GM12878 (cell line): ENCODE measurements around the gene TRDMT1. TPM values are rescaled to one million over a fixed set of nuclear protein-coding genes. Genes with fewer than 3 reads are reported as not detected.

Experiments
- ATAC-seq: fragments of 200-7000 bp; cut with Tn5 transposase; 3 replicates; pipeline ENCODE4 v1.9.1; 2020; ENCODE audit warnings: mild to moderate bottlenecking, moderate library complexity
- BruUV-seq: library from RNA; stranded (reverse); fragments of 400-500 nt; replicated peaks from 2 replicates; lab custom pipeline; 2021; lab: Mats Ljungman, UMichigan
- CTCF ChIA-PET: fragments of 300-600 bp; sonication (Branson Sonifier 250); formaldehyde crosslinking; extraction: SDS; loops from one replicate; lab custom pipeline; 2021; ENCODE audit warnings: inconsistent platforms; lab: Yijun Ruan, JAX
- POLR2A ChIA-PET: fragments of 350-600 bp; formaldehyde crosslinking; extraction: SDS; loops from one replicate; lab custom pipeline; 2021; ENCODE audit warnings: inconsistent platforms; lab: Charles Lee
- RAD21 ChIA-PET: fragments of 300-600 bp; sonication (Branson Sonifier 250); formaldehyde crosslinking; loops from one replicate; lab custom pipeline; 2023; ENCODE audit warnings: antibody characterized with exemption; ENCODE audit not compliant: unreplicated experiment; lab: Charles Lee
- SMC1A ChIA-PET: fragments of 300-600 bp; sonication (Branson Sonifier 250); formaldehyde crosslinking; loops from one replicate; lab custom pipeline; 2023; ENCODE audit not compliant: unreplicated experiment, uncharacterized antibody; lab: Charles Lee
- DNase-seq: peaks from one replicate; pipeline ENCODE4 v3.0.0-alpha.2; 2011; ENCODE audit warnings: low read depth, low spot score
- FAIRE-seq: peaks from 3 replicates; lab custom pipeline; 2011; peaks lifted over from hg19 to GRCh38; lab: Jason Lieb, UNC
- H2AFZ ChIP-seq: 2 replicates; pipeline ENCODE4 v1.6.0; 2011; ENCODE audit warnings: low read depth, low read length, control low read depth; ENCODE audit not compliant: control insufficient read depth
- H3K27ac ChIP-seq: 2 replicates; pipeline ENCODE4 v1.5.1; 2011; ENCODE audit warnings: control low read depth; ENCODE audit not compliant: control insufficient read depth, insufficient read depth
- H3K27me3 ChIP-seq, 2 experiments: replicated peaks in 1 of 2; 2 replicates each; pipeline versions ENCODE4 v1.6.0 to v1.6.1; 2011; ENCODE audit warnings: low read length in 1 of 2; ENCODE audit not compliant: control insufficient read depth in 2 of 2, insufficient read depth in 2 of 2
- H3K36me3 ChIP-seq, 2 experiments: 2 replicates each; pipeline ENCODE4 v1.5.1; 2011; ENCODE audit warnings: low read length in 1 of 2; ENCODE audit not compliant: control insufficient read depth in 2 of 2, insufficient read depth in 2 of 2
- H3K4me1 ChIP-seq: 2 replicates; pipeline ENCODE4 v1.6.1; 2011; ENCODE audit warnings: mild to moderate bottlenecking, low read length, moderate library complexity, mixed read lengths; ENCODE audit not compliant: control insufficient read depth, insufficient read depth
- H3K4me2 ChIP-seq: 2 replicates; pipeline ENCODE4 v1.6.0; 2011; ENCODE audit warnings: control low read depth; ENCODE audit not compliant: control insufficient read depth, insufficient read depth
- H3K4me3 ChIP-seq: fragments of 200-600 bp; sonication (generic); 2 replicates; pipeline ENCODE4 v1.5.1; 2016
- H3K79me2 ChIP-seq: 2 replicates; pipeline ENCODE4 v1.6.0; 2011; ENCODE audit warnings: low read length; ENCODE audit not compliant: control insufficient read depth, insufficient read depth
- H3K9ac ChIP-seq: 2 replicates; pipeline ENCODE4 v1.8.0; 2011; ENCODE audit warnings: low read length, control low read depth, mixed read lengths; ENCODE audit not compliant: control insufficient read depth, insufficient read depth
- H3K9me3 ChIP-seq: replicated peaks from 3 replicates; pipeline ENCODE4 v1.5.1; 2011; ENCODE audit warnings: mild to moderate bottlenecking, low read length; ENCODE audit not compliant: control insufficient read depth, insufficient read depth
- H4K20me1 ChIP-seq: 2 replicates; pipeline ENCODE4 v1.6.0; 2011; ENCODE audit not compliant: control insufficient read depth, insufficient read depth
- IKZF2 ChIP-seq, 2 experiments: fragments of 450-650 bp; IDR thresholded peaks; 2 replicates each; pipeline ENCODE4 v1.6.1; 2017; ENCODE audit warnings: mild to moderate bottlenecking in 2 of 2, moderate library complexity in 2 of 2
- MTA2 ChIP-seq: fragments of 450-650 bp; IDR thresholded peaks from 2 replicates; pipeline ENCODE4 v1.6.1; 2016; ENCODE audit warnings: low read depth, mild to moderate bottlenecking, moderate library complexity
- MYC ChIP-seq: IDR thresholded peaks from 2 replicates; pipeline ENCODE4 v1.6.1; 2011; ENCODE audit warnings: mild to moderate bottlenecking, low read length, moderate library complexity, inconsistent platforms; ENCODE audit not compliant: insufficient read depth, insufficient replicate concordance, insufficient read length, severe bottlenecking
- RAD21 ChIP-seq: IDR thresholded peaks from 2 replicates; pipeline ENCODE4 v1.6.1; 2011; ENCODE audit warnings: mild to moderate bottlenecking, low read depth, low read length, moderate library complexity; ENCODE audit not compliant: insufficient read depth
- SIX5 ChIP-seq: IDR thresholded peaks from 2 replicates; pipeline ENCODE4 v1.6.1; 2011; ENCODE audit warnings: mild to moderate bottlenecking, low read depth, low read length, moderate library complexity; ENCODE audit not compliant: severe bottlenecking
- SMAD5 ChIP-seq: IDR thresholded peaks from 2 replicates; pipeline ENCODE4 v1.6.1; 2016; ENCODE audit warnings: antibody characterized with exemption, low read depth
- TCF3 ChIP-seq: IDR thresholded peaks from 2 replicates; pipeline ENCODE4 v1.6.1; 2012; ENCODE audit warnings: low read depth, mild to moderate bottlenecking, low read length, borderline replicate concordance; ENCODE audit not compliant: insufficient read depth
- in situ Hi-C: fragments of 300-500 bp; cut with MboI; formaldehyde crosslinking; loops from 9 replicates; pipeline ENCODE4 v1.14.3; 2018; ENCODE audit warnings: mixed read lengths
- intact Hi-C: fragments of 100-400 bp; cut with micrococcal nuclease; formaldehyde crosslinking; loops from one replicate; pipeline ENCODE4 v1.14.2; 2022; ENCODE audit not compliant: unreplicated experiment
- polyA plus RNA-seq, 11 experiments: library from polyadenylated mRNA; depleted of rRNA in 4 of 11; unstranded in 6 of 11; stranded (reverse) in 5 of 11; fragments of >200 nt; fragmentation: Nextera tagmentation in 4 of 11; fragmentation: Illumina TruSeq in 1 of 11; extraction: Ambion mirVana in 4 of 11; extraction: Trizol in 1 of 11; gene quantifications; 1 replicate in 1 of 11; 2 replicates in 10 of 11; pipeline versions ENCODE4 v1.2.1 to v1.2.3, GENCODE V29; 2011 to 2016; ENCODE audit warnings: inconsistent platforms in 2 of 11, missing spikeins in 2 of 11, low read depth in 1 of 11
- total RNA-seq, 4 experiments: library from RNA; depleted of rRNA in 3 of 4; stranded (reverse); fragments of >200 nt in 3 of 4; fragmentation: Illumina TruSeq in 1 of 4; extraction: Trizol in 1 of 4; gene quantifications; 2 replicates each; pipeline versions ENCODE4 v1.2.1 to v1.2.3, GENCODE V29; 2013 to 2021
- TF ChIP-seq, protein P1 (sequence below): fragments of 450-650 bp; IDR thresholded peaks from 2 replicates; pipeline ENCODE4 v1.6.1; 2018; ENCODE audit warnings: borderline replicate concordance, mild to moderate bottlenecking; ENCODE audit not compliant: partially characterized antibody

The TRDMT1 gene
- total and polyA plus RNA-seq, 10 of the 15 experiments (the other 5 are each of a cell fraction or from before 2014, with no cell fraction given) = 2.3 to 9.7 (median 4.6) TPM

DNA sequence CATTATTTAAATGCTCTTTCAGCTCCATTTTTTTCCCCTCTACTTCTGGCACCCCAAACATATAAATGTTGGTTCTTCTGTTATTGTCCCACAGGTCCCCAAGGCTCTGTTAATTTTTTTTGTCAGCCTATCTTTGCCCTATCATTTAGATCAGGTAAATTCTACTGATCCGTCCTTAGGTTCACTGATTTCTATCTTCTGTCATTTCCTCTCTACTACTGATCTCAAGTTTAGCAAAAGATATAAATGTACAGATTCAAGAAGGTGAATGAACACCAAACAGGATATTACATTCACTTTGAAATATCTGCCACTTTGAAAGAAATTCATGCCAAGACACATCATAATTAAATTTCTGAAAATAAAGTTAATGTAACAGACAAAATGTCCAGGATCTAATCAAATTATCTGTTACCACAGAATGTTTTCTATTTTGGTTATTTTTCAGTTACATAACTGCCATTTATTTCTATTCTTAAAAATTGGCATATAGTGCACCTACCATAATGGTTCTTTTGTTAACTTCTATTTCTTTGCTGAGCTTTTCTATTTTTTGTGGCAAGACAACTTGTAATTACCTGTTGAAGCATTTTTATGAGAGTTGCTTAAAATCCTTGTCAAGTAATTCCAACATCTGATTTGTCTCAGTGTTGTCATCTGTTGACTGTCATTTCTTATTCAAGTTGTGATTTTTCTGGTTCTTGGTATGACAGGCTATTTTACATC is 59.8 kb downstream of the TRDMT1 start (continued):
- TF ChIP-seq, protein P1, sequence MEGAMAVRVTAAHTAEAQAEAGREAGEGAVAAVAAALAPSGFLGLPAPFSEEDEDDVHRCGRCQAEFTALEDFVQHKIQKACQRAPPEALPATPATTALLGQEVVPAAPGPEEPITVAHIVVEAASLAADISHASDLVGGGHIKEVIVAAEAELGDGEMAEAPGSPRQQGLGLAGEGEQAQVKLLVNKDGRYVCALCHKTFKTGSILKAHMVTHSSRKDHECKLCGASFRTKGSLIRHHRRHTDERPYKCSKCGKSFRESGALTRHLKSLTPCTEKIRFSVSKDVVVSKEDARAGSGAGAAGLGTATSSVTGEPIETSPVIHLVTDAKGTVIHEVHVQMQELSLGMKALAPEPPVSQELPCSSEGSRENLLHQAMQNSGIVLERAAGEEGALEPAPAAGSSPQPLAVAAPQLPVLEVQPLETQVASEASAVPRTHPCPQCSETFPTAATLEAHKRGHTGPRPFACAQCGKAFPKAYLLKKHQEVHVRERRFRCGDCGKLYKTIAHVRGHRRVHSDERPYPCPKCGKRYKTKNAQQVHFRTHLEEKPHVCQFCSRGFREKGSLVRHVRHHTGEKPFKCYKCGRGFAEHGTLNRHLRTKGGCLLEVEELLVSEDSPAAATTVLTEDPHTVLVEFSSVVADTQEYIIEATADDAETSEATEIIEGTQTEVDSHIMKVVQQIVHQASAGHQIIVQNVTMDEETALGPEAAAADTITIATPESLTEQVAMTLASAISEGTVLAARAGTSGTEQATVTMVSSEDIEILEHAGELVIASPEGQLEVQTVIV = no peak
- no peak for TF ChIP-seq MYC
- no peak for TF ChIP-seq IKZF2 (IDR thresholded peaks at IDR 0.05)
- no peak for TF ChIP-seq SMAD5

DNA sequence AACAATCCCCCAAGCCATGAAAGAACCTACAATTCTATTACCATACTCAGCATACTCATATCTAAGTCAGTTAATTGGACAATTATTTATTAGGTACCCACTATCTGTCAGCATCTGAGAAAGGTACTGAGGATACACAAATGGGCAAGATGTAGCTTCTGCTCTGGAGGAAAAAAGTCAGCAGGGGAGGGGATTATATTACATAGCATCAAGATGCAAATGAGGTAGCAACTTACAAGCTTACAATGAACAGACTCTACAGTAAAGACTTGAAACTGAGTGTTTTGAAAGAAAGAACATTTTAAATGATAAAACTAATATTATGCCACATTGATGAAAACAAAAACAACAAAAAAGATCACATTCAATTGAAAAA is 61.1 kb downstream of the TRDMT1 start:
- H3K9ac ChIP-seq = no peak overlapping the region
- no peak overlapping the region for H3K27ac ChIP-seq
- CTCF ChIA-PET = interaction anchor here (1.2 kb wide), 1 partner anchor 10 kb away, joined by 3 read pairs; no protein-coding TSS in a partner anchor
- RAD21 ChIA-PET = no interaction called here
- no peaks in the 10 kb centered on the region for H3K27me3 ChIP-seq
- FAIRE-seq (no peak), DNase-seq (no peak), ATAC-seq (no peak)
- SMC1A ChIA-PET = interaction anchor here (1.5 kb wide), 1 partner anchor 103 kb away, joined by 3 read pairs; no protein-coding TSS in a partner anchor
- no TSS peak for BruUV-seq
- no peak overlapping the region for H3K4me2 ChIP-seq
- no peak for TF ChIP-seq TCF3
- no peak for TF ChIP-seq SIX5
- no peak for TF ChIP-seq MTA2
- no peak for TF ChIP-seq RAD21
- no peaks in the 10 kb centered on the region for H3K4me1 ChIP-seq
- no peaks in the 10 kb centered on the region for H4K20me1 ChIP-seq
- H3K36me3 ChIP-seq = no peaks in the 10 kb centered on the region
- POLR2A ChIA-PET = no interaction called here
- H3K4me3 ChIP-seq = no peak overlapping the region
- no peaks in the 10 kb centered on the region for H3K9me3 ChIP-seq
- no peak overlapping the region for H2AFZ ChIP-seq
- no peaks in the 10 kb centered on the region for H3K79me2 ChIP-seq
- intact Hi-C loops (no loop called here), in situ Hi-C loops (no loop called here)
